ENCODE measurements around the gene TOR4A.
"Not testable (repeated sequence)": the region's sequence is repeated elsewhere in the genome, so short reads cannot be mapped to it uniquely, and the experiment has no call there.

The TOR4A gene

DNA sequence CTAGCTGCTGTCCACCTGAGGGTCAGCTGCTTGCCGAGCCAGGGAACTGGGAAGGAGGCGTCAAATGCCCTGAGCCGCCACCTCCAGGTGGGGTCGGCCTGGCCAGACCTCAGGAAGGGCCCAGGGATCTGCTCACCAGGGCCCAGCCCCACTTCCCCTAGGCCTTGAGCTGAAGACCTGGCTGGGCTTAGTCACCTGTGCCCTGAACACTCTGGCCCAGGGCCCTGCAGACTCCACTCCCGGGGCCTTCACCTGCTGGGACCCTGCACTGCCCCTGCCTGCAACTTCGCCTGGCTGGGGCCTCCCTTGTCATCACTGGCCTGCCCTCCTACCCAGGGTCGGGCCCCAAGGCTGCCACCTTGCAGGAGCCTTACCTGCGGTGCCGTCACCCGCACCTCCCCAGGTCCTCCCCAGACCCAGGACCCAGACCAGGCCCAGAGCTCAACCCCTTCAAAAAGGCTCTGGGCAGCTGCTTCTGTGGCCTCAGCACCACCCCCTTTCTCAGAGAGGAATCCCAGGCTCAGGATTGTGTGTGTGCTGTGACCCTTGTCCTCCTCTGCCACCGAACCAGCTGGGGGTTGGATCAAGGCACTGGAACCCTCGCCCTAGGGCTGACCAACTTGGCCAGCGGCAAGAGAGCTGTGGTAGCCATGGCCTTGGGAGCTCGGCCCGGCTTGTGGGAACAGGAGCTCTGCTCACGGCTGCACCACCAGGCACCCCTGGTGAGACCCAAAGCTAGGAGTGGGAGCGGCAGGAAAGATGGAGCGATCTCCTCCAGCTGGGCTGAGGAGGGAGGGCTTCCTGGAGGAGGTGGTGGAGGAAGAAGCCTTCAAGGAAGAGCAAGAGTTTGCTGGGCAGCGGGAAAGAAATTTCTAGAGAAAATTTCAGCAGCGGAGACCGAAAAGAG lies 23.6 kb upstream of the TOR4A start:
- DNase-seq = no peak

DNA sequence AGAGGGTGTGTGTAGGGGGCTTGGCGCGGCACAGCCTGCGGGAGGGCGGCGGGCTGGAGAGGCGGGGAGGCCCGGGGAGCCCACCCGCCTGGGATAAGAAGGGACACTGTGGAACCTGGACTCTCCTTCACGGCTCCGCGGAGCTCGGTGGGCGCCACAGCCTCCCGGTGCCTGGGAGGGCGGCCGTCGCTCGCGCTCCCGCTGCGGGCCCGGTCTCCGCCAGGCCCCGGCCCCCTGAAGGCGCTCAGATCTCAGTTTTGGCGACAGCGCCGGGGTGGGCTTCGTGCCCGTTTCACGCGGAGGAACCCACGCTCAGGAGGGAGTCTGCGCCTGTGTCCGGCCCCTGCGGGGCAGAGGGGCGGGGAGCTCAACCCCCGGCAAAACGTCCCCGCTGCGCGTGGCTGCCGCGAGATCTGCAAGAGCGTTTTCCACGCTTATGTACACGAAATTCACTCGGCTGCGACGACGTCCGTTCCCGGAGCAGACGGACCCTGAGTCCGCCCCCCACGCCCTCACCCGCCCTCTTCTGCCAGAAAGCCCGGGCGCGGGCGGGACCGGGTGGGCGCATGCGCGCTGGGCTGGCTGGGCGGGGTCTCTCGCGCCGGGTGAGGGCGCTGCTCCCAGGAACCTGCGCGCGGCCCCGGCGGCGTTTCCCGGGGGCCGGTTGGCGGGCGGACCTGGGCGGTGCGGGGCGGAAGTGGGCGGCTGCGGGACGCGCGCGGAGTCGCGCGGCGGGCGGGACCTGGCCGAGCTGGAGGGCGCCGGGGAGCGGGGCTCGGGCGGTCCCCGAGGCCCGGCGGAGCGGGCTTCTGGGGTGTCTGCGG lies 22.7 kb upstream of the TOR4A start, which contains the start of gene NELFB:
NELFB (plus strand) TSS at position 704 of the 824 bp plus-strand sequence.
- DNase-seq = peak; percentile 65

DNA sequence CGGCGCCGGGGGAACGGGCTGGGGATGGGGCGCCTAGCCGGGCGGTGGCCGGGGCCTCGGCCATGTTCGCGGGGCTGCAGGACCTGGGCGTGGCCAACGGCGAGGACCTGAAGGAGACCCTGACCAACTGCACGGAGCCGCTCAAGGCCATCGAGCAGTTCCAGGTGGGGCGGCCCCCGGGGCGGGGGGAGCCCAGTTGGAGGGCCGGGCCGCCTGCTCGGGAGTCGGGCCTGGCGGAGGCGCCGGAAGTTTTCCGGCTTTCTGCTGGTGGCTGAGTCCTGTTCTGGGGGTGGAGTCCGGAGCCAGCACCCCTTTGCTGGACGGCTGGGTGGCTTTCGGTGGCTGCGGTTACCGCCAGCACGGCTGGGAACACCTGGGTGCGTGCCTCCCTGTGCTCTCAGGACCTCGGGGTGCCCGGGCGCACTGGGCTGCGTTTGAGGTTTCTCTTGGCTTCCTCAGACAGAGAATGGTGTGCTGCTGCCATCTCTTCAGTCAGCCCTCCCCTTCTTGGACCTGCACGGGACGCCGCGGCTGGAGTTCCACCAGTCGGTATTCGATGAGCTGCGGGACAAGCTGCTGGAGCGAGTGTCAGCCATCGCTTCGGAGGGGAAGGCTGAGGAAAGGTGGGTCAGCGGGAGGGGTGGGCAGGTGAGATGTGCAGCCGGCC lies 21.9 kb upstream of the TOR4A start:
- DNase-seq = peak; percentile 65

DNA sequence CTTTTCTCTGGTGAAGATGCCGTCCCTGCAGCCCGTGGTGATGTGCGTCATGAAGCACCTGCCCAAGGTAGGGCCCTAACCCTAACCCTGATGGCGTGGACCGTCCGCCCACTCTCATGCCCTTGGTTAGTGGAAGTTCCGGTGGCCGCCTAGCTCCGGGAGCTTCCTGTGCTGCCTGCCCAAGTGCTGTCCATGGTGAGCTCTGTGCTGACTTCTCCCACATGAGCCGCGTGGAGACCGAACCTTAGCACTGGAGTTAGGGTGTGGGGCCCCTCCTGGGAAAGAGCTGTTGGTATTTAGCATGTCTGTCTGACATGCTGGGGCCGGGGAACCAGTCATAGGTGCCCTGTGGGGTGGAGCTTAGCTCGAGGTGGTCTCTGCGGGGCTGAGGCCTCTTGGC lies 21.2 kb upstream of the TOR4A start:
- DNase-seq = no peak

DNA sequence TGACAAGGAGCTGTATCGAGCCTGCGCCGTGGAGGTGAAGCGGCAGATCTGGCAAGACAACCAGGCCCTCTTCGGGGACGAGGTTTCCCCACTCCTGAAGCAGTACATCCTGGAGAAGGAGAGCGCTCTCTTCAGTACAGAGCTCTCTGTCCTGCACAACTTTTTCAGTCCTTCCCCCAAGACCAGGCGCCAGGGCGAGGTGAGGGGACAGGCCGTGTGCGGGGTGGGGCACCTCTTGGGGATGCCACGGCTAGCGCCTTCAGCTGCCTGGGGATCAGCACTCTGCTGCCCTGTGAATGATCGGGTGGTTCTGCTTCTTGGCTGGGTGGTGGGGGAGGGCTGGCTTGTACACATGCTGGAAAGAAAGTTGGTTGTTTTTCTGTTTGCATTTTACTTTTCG lies 20.7 kb upstream of the TOR4A start:
- no peak for DNase-seq

DNA sequence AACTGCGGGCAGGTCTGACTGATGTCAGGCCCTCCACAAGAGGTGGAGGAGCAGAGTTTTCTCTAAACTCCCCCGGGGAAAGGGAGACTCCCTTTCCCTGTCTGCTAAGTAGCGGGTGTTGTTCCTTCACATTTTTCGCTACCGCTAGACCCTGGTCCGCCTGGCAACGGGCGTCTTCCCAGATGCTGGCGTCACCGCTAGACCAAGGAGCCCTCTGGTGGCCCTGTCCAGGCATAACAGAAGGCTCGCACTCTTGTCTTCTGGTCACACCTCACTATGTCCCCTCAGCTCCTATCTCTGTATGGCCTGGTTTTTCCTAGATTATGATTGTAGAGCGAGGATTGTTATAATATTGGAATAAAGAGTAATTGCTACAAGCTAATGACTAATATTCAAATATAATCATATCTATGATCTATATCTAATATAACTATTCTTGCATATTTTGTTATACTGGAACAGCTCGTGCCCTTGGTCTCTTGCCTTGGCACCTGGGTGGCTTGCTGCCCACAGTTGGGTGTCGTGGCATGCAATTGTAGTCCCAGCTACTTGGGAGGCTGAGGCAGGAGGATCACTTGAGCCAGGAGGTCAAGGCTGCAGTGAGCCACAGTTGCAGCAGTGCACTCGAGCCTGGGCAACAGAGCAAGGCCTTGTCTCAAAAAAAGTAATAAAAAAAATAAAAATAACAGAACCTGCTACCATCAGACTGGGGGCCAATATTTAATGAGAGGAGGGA lies 15.2 kb upstream of the TOR4A start:
- not testable (repeated sequence) for DNase-seq

DNA sequence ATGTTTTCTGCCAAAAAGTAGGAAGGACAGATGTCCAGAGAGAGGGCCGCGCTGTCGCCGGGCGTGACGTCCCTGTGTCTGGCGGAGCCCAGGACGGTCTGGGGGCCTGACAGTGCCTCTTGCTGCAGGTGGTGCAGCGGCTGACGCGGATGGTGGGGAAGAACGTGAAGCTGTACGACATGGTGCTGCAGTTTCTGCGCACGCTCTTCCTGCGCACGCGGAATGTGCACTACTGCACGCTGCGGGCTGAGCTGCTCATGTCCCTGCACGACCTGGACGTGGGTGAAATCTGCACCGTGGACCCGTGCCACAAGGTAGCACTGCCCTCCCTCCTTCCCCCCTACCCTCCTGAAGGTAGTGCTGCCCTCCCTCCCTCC lies 14.6 kb upstream of the TOR4A start:
- no peak for DNase-seq

DNA sequence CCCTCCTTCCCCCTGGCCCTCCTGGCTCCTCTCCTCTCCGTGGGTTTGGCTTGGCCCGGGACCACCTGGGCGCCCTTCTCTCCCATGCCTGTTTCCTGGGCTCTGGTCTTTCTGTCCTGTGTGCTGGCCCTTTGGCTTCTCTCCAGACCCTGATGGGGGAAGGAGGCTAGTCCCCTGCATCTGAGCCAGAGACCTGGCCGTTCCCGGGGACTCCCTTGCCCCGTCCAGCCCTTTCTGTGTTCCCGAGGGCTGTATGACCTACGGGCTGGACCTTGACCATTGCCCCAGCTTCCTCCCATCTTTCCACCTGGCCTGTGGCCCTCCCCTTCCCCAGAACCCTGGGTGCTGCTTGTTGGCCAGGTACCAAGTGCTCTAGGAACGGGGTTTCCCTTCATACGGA lies 14.0 kb upstream of the TOR4A start:
- no peak for DNase-seq

DNA sequence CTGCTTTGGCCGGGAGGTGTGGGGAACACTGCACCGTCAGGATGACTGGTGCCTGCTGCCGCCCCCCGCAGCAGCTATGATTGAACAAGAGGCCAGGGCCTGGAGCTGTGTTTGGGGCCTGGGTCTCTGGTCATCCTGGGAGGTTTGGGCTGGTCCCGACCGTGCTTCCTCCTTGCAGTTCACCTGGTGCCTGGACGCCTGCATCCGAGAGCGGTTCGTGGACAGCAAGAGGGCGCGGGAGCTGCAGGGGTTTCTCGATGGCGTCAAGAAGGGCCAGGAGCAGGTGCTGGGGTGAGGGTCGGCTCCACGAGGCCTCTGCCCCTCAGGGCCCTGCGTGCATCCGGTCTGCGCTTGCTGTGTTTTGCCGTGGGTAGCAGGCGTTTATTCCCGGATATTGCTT lies 13.5 kb upstream of the TOR4A start:
- DNase-seq = no peak

DNA sequence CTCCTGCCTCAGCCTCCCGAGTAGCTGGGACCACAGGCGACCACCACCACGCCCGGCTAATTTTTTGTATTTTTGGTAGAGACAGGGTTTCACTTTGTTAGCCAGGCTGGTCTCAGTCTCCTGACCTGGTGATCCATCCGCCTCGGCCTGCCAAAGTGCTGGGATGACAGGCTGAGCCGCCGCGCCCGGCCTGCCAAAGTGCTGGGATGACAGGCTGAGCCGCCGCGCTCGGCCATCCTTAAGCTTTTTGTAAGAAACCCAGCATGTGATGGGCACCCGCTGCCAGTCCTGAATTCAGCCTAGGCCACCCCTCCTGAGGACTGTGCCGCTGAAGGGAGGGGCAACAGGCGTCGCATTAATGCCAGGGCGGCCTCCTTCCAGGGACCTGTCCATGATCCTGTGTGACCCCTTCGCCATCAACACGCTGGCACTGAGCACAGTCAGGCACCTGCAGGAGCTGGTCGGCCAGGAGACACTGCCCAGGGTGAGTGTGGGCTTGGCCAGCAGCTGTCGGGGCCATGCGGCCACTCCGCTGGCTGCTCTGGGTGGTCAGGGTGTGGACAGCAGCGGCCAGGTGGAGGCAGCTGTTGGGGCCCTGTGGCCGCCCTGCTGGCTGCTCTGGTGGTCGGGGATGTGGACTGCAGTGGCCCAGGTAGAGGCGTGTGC lies 11.9 kb upstream of the TOR4A start:
- DNase-seq = no peak

DNA sequence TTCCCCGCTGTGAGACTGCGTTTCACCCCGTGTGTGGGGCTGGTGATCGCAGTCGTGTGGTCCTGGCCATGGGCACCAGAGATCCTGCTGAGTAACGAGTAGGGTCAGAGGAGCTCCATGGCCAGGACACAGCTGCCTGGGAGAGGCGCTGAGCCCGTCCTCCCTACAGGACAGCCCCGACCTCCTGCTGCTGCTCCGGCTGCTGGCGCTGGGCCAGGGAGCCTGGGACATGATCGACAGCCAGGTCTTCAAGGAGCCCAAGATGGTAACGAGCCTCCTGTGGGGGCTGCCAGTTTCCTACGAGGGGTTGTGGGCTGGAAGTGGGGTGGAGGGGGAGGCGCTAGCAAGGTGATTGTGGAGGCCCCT lies 11.4 kb upstream of the TOR4A start:
- DNase-seq = no peak

DNA sequence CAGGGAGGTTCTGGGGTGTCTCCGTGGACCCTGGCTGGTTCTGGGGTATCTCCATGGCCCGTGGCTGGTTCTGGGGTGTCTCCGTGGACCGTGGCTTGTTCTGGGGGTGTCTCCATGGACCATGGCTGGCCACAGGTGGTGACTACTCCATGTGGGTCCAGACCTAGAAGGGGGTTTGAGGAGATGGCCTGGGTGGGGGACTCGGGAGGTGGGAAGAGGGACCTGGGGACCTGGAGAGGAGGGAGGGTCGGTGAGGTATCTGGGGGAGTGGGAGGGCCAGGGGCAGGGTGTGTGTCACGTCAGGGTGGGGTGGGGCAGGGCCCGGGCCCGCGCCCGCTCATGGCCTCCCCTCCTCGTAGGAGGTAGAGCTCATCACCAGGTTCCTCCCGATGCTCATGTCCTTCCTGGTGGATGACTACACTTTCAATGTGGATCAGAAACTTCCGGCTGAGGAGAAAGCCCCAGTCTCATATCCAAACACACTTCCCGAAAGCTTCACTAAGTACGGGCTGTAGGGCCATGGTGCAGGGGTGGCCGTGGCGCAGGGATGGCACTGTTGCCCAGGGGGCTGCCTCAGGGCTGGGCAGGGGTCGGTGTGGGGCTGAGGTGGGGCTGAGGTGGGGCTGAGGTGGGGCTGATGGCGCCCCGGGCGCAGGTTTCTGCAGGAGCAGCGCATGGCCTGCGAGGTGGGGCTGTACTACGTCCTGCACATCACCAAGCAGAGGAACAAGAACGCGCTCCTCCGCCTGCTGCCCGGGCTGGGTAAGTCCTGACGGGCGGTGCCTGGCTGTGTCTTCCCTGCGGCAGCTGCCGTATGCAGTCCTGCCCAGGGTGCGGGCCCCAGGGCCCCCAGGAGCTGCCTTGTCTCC lies 10.7 kb upstream of the TOR4A start:
- DNase-seq = no peak

DNA sequence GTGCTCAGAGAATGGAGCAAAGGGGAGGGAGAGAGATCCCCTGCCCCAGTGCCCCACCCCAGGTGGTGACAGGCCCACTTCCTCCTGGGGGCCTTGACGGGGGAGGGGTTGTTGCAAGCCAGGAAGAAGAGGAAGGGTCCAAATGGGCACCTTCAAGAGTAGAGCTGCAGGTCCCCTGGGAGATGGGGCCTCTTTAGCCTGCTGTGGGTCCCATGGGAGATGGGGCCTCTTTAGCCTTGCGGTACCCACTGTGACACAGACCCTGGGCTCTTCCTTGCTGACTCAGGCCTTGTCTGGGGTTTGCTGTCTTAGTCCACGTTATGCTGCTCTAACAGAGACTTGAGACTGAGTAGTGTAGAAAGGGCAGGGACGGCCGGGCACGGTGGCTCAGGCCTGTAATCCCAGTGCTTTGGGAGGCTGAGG lies 9.6 kb upstream of the TOR4A start:
- DNase-seq = no peak

DNA sequence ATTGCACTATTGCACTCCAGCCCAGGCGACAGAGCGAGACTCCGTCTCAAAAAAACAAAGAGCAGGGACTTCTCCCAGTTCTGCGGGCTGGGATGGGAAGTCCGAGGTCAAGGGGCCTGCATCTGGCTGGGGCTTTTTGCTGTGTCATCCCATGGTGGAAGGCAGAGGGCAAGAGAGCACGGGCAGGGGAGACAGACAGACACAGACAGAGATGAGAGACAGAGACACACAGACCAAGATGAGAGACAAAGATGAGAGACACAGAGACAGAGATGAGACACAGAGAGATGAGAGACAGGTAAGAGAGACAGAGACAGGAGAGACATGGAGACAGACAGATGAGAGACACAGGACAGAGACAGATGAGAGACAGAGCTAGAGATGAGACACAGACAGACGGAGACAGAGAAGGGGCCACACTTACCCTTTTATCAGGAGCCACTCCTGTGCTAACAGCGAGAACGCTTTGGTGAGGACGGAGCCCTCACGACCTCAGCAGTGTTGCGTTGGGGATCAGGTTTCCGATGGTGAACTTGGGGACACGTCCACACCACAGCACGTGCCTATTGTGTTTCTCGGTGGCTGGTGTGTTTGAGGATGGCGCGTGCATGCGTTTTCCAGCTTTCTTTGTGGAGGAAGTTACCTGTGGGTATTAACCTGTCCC lies 8.9 kb upstream of the TOR4A start:
- no peak for DNase-seq

DNA sequence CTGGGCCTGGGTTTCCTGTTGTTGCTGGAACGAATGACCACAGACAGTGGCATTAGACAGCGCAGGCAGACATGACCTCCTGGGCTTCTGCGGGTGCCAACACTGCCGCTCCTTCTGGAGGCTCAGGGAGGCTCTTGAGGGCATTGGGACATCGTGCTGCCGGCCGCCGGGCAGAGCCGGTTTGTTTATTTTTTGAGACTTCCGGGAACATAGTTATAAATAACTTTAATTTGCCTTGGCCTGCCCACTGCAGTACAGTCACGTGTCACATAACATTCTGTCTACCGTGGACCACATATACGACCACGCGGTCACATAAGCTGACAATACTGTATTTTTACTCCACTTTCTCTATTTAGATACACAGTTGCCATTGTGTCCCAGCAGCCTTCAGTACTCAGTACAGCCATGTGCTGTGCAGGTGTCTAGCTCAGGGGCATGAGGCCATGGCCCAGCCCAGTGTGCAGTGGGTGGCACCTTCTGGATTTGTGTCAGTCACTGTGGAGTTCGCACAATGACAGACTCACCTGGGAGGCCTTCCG lies 8.2 kb upstream of the TOR4A start:
- DNase-seq = no peak

DNA sequence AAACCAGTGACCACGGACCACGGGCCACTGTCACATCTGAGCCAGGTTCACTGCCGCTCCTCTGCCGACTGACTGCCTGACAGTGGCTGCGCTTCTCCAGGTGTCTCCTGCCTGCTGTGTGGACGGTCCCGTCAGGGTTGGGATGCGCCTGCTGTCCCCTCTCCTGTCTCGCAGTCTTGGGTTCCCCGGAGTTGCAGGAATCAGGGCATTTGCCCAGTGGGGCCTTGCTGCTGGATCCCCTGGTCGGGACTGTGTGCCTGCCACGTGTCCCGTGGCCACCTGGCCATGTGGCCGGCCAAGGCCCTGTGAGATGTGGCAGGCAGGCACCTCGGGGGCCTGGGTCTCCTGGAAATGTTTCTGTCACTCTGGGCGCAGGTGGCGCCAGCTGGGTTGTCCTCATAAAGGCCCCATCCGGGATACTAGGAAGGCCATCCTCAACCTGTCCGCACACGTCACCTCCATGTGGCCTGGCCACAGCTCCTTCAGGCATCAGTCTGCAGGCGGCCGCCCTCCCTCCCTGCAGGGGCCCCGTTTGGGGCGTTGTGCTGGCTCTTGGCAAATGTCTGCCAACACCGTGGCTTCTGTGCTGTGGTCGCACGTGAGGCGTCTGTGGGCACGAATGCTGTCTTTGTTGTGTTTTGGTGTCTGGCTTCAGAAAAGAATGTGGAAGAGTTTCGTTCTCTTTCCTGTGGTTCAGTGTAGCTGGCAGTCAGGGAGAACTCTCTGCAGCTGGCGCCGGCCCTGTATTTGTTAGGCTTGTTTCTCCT lies 6.4 kb upstream of the TOR4A start:
- no peak for DNase-seq

DNA sequence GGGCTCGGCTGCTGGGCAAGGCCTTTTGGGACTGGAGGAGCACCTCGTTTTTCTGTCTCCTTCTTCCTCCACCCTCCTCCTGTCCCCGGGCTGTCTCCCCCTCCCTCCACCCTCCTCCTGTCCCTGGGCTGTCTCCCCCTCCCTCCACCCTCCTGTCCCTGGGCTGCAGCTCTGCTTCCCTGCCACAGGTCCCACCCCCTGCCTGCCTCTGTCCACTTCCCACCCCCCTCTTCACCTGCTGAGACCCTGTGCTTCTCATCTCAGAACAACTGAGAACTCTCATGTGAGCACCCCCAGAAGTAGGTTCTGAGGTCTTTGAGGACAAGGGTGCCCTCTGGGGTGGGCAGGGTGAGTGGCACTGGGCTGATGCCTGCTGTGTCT lies 5.8 kb upstream of the TOR4A start:
- DNase-seq = no peak

DNA sequence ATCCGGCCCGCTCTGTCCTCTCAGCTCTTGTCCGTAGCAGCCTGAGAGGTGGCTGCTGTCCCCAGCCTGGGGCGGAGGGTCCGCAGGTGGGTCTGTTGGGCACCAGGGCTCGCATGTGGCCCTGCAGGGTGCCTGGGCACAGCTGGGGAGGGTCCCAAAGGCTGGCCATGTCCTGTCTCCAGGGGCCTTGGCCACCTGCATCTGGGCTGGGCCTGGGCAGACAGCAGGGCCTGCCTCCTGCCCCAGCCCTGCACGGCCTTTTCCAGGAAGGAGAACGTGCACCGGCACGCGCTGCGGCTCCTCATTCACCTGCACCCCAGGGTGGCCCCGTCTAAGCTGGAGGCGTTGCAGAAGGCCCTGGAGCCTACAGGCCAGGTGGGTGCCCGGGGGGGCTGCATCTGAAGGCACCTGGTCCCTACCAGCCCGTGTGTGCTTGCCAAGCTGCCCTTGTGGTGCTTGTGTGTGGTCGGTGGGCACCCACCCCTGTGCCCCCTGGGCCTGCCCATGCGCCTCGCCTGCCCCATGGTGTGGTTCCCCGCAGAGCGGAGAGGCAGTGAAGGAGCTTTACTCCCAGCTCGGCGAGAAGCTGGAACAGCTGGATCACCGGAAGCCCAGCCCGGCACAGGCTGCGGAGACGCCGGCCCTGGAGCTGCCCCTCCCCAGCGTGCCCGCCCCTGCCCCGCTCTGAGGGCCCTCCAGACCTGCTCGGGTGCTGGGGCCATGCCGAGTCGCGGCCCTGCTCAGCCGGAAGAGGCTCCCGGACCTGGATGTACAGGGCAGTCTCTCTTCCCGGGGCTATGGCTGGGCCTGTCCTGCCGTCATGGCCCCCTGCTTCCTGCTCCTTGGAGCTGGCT lies 5.1 kb upstream of the TOR4A start:
- DNase-seq = peak; percentile 55

DNA sequence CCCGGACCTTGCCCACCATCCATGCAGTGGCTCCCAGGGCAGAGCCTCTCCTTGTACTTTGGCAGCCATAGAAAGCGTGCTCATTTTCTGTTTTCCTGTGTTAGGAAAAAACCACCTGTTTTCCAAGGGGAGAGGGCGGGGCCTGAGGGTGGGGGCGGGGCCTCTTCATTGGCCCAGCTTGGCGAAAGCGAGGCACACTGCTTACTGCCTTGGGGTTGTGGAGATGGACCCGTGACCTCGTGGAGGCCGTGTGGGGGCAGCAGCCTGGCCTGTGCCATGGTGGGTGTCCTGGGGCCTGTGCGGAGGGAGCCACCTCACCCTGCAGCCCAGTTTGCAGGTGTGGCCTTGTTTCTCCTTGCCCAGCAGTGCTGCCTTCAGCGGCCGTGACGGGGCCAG lies 4.4 kb upstream of the TOR4A start:
- no peak for DNase-seq

Data from NCI-H510A (cell line).